ENCODE measurements around the gene TNFAIP8. TPM values are rescaled to one million over a fixed set of nuclear protein-coding genes. Genes with fewer than 3 reads are reported as not detected.

TNFAIP8 gene
- total and polyA plus RNA-seq, 2 donors (not counting 1 experiment from before 2014, with no cell fraction given) = 67.3 to 109 TPM

GRCh38 chr5:119378075-119378700, 22.4 kb downstream of the TNFAIP8 start:
- Mint-ChIP-seq H3K9me3 (ENCODE audit: insufficient read depth) (no peaks in the 10 kb centered on the region), H3K4me1 (peaks cover 74% of the 10 kb centered on the region), H3K27me3 (no peaks in the 10 kb centered on the region), H3K27ac (peak overlapping the region; percentile 68), H3K4me3 (no peak overlapping the region)
- no peak overlapping the region for H3K4me3 ChIP-seq (ENCODE audit: control extremely low read depth in 1 of 5, extremely low read depth in 1 of 5, insufficient read depth in 1 of 5, low read depth in 2 of 5, low read length in 4 of 5)
- peaks cover 38% of the 10 kb centered on the region for H4K20me1 ChIP-seq (ENCODE audit: control insufficient read depth, insufficient read depth, low read length, poor library complexity, severe bottlenecking)
- CTCF ChIA-PET = interaction anchor here (1.0 to 3.1 kb wide), 7 partner anchors 9 to 63 kb away, joined by 3 to 14 read pairs (median 7); partner anchors contain the start of gene TNFAIP8
- ATAC-seq (ENCODE audit: low read depth) = no peak
- POLR2A ChIA-PET = interaction anchor here (1.1 kb wide), 1 partner anchor 11 kb away, joined by 4 read pairs; no protein-coding TSS in a partner anchor
- TF ChIP-seq CTCF (IDR thresholded peaks at IDR 0.05) (no peak), EZH2 (IDR thresholded peaks at IDR 0.05; ENCODE audit: borderline replicate concordance, insufficient read depth, low read depth, low read length, poor library complexity, severe bottlenecking) (no peak)
- WGBS (ENCODE audit: insufficient coverage) = no CpG with 5 or more reads among the region's 3 CpGs
- no peak overlapping the region for H3K4me2 ChIP-seq (replicated peaks; ENCODE audit: low read depth, low read length, poor library complexity, severe bottlenecking)
- H3K9ac ChIP-seq (ENCODE audit: low read length) = no peak overlapping the region
- H3K4me1 ChIP-seq (ENCODE audit: control insufficient read depth in 2 of 2, insufficient read depth in 2 of 2, low read length in 2 of 2) = peaks cover 51% of the 10 kb centered on the region in 2 donors
- intact Hi-C loops (cut with micrococcal nuclease) = no loop called here
- H3K27me3 ChIP-seq (replicated peaks in 1 of 4; ENCODE audit: control extremely low read depth in 1 of 4, control insufficient read depth in 3 of 4, insufficient read depth in 4 of 4, low read length in 3 of 4) = no peaks in the 10 kb centered on the region
- no peaks in the 10 kb centered on the region for H3K9me3 ChIP-seq (ENCODE audit: control extremely low read depth in 1 of 3, control insufficient read depth in 2 of 3, insufficient read depth in 1 of 3, low read length in 2 of 3)
- peak overlapping the region in 1 of 2 donors; percentile 47 for H3K27ac ChIP-seq (ENCODE audit: low read length in 2 of 2)
- H3K79me2 ChIP-seq (ENCODE audit: control insufficient read depth, insufficient read depth, low read length) = peaks cover 100% of the 10 kb centered on the region
- H3K36me3 ChIP-seq (replicated peaks in 1 of 2; ENCODE audit: control extremely low read depth in 1 of 2, control insufficient read depth in 1 of 2, extremely low read depth in 1 of 2, insufficient read depth in 2 of 2, low read length in 1 of 2) = peaks cover 7 to 21% of the 10 kb centered on the region in 2 experiments
- no peak overlapping the region for H2AFZ ChIP-seq (ENCODE audit: insufficient read depth, low read depth, low read length, poor library complexity, severe bottlenecking)
- no peak for DNase-seq

GRCh38 chr5:119379096-119379495, 23.3 kb downstream of the TNFAIP8 start:
- ATAC-seq (ENCODE audit: low read depth) = no peak
- ChIA-PET CTCF (interaction anchor here (0.7 to 3.1 kb wide), 8 partner anchors 13 to 64 kb away, joined by 3 to 14 read pairs (median 6); partner anchors contain the start of gene TNFAIP8), POLR2A (interaction anchor here (0.7 kb wide), 1 partner anchor 22 kb away, joined by 5 read pairs; no protein-coding TSS in a partner anchor)
- H3K27me3 ChIP-seq (replicated peaks in 1 of 4; ENCODE audit: control extremely low read depth in 1 of 4, control insufficient read depth in 3 of 4, insufficient read depth in 4 of 4, low read length in 3 of 4) = no peaks in the 10 kb centered on the region
- intact Hi-C loops (cut with micrococcal nuclease) = no loop called here
- H3K4me1 ChIP-seq (ENCODE audit: control insufficient read depth in 2 of 2, insufficient read depth in 2 of 2, low read length in 2 of 2) = peaks cover 53 to 56% of the 10 kb centered on the region in 2 donors
- peaks cover 6 to 15% of the 10 kb centered on the region in 2 experiments for H3K36me3 ChIP-seq (replicated peaks in 1 of 2; ENCODE audit: control extremely low read depth in 1 of 2, control insufficient read depth in 1 of 2, extremely low read depth in 1 of 2, insufficient read depth in 2 of 2, low read length in 1 of 2)
- TF ChIP-seq CTCF (IDR thresholded peaks at IDR 0.05) = no peak
- no peak for TF ChIP-seq EZH2 (IDR thresholded peaks at IDR 0.05; ENCODE audit: borderline replicate concordance, insufficient read depth, low read depth, low read length, poor library complexity, severe bottlenecking)
- H3K4me1 Mint-ChIP-seq = peaks cover 76% of the 10 kb centered on the region
- H3K27me3 Mint-ChIP-seq = no peaks in the 10 kb centered on the region
- H3K27ac ChIP-seq (ENCODE audit: low read length in 2 of 2) = peak overlapping the region in 1 of 2 donors; percentile 71
- H3K9me3 Mint-ChIP-seq (ENCODE audit: insufficient read depth) = no peaks in the 10 kb centered on the region
- peak overlapping the region; percentile 12 for H3K4me3 Mint-ChIP-seq
- peaks cover 100% of the 10 kb centered on the region for H3K79me2 ChIP-seq (ENCODE audit: control insufficient read depth, insufficient read depth, low read length)
- WGBS (ENCODE audit: insufficient coverage) = 100% methylated on average over 1 of the region's 2 CpGs
- no peak overlapping the region for H3K9ac ChIP-seq (ENCODE audit: low read length)
- H2AFZ ChIP-seq (ENCODE audit: insufficient read depth, low read depth, low read length, poor library complexity, severe bottlenecking) = no peak overlapping the region
- H3K27ac Mint-ChIP-seq = peak overlapping the region; percentile 76
- H3K4me2 ChIP-seq (replicated peaks; ENCODE audit: low read depth, low read length, poor library complexity, severe bottlenecking) = peak overlapping the region; percentile 35
- DNase-seq = no peak
- peaks cover 38% of the 10 kb centered on the region for H4K20me1 ChIP-seq (ENCODE audit: control insufficient read depth, insufficient read depth, low read length, poor library complexity, severe bottlenecking)
- no peak overlapping the region for H3K4me3 ChIP-seq (ENCODE audit: control extremely low read depth in 1 of 5, extremely low read depth in 1 of 5, insufficient read depth in 1 of 5, low read depth in 2 of 5, low read length in 4 of 5)
- no peaks in the 10 kb centered on the region for H3K9me3 ChIP-seq (ENCODE audit: control extremely low read depth in 1 of 3, control insufficient read depth in 2 of 3, insufficient read depth in 1 of 3, low read length in 2 of 3)
